ENCODE results near the gene CFAP90.

DNA sequence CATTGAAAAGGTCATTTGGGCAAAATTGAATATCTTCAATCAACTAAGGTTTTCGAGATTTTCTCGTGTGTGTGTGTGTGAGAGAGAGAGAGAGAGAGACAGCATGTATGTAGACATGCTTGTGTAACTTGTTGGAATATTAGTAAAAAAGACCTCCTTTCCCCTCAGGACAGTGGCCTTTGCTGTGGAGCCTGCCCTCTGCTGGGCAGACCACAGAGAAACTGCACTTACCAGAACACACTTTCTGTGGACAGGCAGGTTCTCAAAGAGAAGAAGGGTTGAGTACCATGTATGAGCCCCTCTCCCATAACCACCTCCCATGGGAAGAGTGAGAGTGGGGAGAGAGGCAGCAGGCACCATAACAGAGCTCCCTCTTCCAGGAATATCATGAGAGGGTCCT is 45.6 kb downstream of the CFAP90 start:
- TF ChIP-seq POLR2A (IDR thresholded peaks at IDR 0.05) = no peak
- no peak for TF ChIP-seq CTCF (IDR thresholded peaks at IDR 0.05)

Data from lower leg skin (tissue), 3 donors.